HG03060 (cell line): ENCODE results near the gene NMNAT3.

Experiments
- ATAC-seq: cut with Tn5 transposase; IDR thresholded peaks from one replicate; pipeline ENCODE4 v1.9.1; 2021; ENCODE audit warnings: low read depth, moderate number of reproducible peaks; ENCODE audit not compliant: unreplicated experiment

The NMNAT3 gene

DNA sequence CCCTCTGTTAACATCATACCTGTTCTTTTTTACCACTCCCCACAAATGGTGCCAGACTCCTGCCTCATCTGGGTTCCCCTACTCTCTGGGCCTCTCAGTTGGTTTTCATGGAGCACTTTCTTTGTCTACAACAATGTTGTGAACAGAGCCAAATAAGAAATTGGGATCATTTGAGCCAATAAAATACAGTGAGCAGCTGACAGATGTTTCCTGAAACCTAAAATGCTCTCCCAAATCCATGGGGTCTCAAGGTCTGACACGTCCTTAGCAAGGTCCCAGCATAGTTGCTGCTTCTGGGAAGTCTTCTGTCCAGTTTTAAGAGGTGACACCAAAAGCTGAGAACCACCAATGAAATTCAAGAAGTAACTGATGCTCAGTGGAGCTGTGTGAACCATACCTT lies 1.7 kb downstream of the NMNAT3 start:
- ATAC-seq = no peak

DNA sequence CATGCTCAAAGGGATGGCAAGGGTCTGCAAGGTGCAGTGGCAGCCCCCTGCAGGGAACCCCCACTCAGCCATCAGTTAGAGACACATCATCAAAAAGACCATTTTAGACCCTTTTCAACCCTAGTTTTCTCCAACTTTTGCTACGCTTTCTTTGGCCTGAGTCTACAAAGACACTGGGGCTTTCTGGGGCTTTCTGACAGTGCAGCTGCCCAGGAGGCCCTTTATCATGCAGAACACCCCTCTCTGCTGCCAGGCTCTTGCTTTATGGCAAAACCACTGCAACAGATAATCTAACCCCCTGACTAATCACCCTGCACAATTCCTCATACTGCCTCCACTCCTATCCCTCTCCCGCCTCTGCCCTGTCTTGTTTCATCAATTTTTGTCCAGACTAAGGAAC lies 2.4 kb downstream of the NMNAT3 start:
- ATAC-seq = no peak

- ATAC-seq = no peak
Measured at GRCh38 chr3:139674571-139675260, 3.1 kb downstream of the NMNAT3 start.

DNA sequence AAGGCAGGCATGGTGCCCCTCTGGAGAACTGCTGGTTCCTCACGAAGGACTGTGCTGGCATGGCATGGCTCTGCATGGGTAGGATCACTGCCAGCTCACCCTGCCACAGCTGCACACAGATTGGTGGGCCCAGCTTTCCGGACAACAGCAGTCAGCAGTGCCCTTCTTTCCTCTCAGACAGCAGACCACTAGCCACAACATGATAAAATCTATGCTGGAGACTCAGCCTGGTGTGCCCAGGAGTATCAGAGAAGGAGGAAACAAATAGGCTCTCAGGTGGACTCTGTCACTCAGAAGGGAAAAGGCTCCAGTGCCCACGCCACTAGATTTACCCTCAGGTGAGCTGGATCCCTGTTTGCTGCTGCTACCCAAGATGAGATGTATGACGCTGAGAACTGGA lies 4.9 kb downstream of the NMNAT3 start:
- ATAC-seq = no peak

- ATAC-seq = no peak
Measured at GRCh38 chr3:139671863-139672646, 5.7 kb downstream of the NMNAT3 start.

DNA sequence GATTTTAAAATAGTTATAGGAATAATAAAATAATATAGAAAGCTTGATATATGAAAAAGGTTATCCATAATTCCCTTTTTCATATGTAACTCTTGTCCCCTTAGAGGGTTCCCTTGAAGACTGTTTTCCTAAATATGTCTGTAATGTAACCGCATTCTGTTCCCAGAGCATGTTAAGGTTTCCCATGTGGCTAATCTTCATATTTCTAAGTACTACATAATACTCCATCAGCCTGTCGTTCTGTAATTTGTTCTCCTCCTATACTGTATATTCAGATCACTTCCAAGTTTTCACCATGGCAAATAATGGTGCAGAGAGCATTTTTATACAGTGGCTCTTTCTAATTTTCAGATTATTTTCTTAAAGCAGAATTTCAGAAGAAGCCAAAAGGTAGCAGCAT lies 6.7 kb downstream of the NMNAT3 start:
- no peak for ATAC-seq

GRCh38 chr3:139670196-139670595 lies 7.6 kb downstream of the NMNAT3 start:
- ATAC-seq = no peak

DNA sequence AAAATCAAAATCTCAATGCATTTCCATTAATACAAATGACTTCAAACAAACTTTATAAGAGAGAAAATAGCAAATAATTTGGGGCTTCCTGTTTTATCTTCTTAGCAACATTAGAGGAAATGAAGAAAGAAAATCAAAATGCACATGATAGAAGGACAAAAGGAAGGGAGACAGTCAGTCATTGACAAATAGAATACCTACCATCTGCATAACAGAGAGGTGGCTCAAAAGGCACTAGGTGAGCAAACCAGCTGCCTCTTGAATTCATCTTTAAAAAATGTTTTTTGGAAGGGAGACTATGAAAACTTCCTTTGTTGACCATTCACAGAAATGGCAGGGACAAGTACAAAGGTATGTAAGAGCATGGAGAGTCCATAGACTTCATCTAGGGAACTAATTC lies 9.4 kb downstream of the NMNAT3 start:
- no peak for ATAC-seq

DNA sequence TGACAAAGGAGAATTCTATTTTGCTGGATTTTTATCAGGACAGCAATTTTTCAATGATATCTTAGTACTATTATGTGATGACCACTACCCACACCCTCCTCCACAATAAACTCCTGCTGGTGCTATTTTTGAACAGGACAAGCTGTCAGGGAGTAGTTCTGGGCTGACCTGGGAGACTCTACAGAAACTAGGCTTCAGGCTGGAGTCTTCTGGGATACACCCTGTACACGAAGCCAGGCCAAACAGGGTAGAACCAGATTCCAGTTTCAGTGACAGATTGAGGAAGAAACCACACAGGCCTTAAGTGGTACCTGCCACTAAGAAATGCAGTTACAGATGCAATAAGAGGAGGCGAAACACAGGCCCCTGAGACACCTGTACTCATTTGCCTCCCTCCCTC lies 12.8 kb downstream of the NMNAT3 start:
- no peak for ATAC-seq

DNA sequence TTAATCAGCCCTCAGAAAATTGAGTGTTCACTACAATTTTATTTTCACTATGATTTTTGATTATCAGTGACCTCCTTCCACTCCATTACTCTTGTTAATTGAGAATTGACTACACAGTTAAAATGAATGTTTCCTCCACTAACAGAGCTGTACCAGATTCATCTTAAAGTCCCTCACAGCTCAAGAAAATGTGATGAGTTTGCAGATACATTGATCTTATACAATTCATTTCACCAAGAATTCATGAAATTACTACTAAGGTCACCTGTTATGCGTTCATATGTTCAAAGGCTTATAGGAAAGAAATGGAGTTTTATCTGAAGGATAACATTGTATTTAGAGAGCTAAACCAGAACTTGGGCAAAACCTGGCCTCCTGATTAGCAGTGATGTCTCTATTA lies 17.5 kb downstream of the NMNAT3 start:
- no peak for ATAC-seq

- ATAC-seq = no peak
Measured at GRCh38 chr3:139659511-139659910, 18.3 kb downstream of the NMNAT3 start.

DNA sequence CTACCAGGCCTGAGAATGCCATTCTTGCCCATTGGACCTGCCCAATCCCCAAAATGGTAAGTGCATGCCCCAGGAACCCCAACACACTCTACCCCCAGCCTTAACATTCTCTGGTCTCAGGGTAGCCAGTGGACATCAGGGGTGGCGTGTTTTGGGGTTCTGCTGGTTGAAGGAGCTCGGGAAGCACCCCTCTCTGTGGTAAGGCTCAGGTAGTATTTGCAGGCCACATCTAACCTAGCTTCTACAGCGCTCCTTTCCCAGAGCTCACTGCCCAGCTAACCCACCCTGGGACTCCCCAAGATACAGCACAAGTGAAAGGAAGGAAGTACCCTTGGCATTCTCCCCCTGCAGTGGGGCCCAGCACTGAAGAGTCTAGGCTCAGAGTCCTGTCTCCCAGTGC lies 19.8 kb downstream of the NMNAT3 start:
- no peak for ATAC-seq

DNA sequence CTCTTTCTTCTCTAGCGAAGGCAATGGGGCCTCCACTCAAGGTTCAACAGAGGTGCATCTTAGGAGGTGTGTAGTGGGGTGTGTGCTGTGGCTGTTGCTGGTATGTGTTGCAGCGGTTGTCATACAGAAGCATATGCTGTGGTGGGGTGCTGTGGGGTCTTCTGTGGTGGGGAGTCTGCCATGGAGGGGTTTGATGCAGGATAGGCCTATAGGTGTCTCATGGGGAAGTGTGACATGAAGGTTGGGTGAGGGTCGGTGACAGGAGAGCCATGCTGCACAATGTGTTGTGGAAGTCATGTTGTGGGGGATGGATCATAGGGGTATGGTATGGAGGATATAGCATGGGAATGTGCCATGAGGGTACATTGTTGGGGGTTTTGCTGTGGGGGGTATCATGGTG lies 20.3 kb downstream of the NMNAT3 start:
- ATAC-seq = no peak

DNA sequence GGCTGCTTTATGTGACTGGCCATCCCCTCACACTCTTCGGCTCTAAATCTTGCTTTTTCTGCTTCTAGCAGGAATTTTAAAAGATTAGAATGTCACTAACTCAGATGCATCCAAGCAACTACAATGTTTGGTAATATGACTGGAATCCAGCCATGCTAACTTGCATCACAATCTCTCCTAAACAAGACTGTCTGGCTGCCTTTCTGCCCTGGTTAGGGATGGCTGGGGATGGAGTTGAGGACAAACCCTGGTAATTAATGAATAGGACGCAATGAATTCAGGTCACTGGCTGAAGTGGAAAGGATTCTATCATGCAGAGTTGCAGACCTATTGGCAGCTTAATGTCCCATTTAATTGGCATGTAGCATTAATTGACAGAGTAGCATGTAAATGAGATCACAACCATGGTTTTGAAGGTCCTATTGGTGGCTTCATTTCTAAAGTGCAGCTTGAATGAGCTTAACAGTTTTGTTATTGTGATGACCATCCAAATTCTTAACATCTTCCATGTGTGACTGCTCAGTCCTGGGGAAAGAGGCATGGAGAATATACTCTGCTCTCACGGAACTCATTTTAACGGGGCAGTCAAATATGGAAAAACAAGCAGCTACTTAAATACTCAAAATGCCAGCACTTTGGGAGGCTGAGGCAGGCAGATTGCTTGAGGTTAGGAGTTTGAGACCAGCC lies 21.7 kb downstream of the NMNAT3 start:
- ATAC-seq = no peak

GRCh38 chr3:139654637-139655365 lies 23.0 kb downstream of the NMNAT3 start:
- ATAC-seq = no peak

DNA sequence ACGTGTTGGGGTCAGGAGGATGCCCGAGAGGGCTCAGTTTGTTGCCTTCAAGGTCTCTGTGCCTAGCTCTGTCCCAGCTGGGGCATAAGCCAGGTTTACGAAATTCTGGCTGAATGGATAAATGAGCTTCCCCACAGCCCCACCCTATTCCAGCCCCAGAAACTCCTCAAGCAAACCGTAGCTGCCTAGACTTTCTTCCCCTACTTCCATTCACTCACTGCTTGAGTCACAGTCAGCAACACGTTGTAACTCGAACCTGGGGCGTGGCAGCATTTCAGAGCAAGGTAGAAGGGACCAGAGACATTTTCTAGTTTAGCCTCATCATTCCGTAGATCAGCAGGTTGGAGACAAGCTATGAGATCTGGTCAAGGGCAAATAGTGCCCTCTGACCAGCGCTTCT lies 24.2 kb downstream of the NMNAT3 start:
- ATAC-seq = no peak

- ATAC-seq = no peak
Measured at GRCh38 chr3:139652561-139652960, 25.2 kb downstream of the NMNAT3 start.

DNA sequence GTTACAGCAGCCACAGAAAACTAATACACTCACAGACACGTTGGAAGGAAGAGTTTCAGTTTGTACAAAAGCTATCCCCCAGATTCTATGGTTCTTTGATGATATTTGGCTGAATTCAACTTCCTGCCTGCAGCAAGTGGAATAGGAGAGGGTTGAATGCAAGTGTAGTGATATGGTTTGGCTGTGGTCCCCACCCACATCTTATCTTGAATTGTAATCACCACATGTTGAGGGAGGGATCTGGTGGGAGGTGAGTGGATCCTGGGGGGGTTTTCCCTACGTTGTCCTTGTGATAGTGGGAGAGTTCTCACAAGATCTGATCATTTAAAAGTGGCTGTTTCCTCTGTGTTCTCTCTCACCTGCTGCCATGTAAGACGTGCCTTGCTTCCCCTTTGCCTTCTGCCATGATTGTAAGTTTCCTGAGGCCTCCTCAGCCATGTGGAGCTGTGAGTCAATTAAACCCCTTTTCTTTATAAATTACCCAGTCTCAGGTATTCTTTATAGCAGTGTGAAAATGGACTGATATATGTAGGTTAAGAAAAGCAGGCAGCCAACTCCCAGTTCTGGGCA lies 29.8 kb downstream of the NMNAT3 start:
- ATAC-seq = no peak

GRCh38 chr3:139646512-139646911 lies 31.3 kb downstream of the NMNAT3 start:
- ATAC-seq = no peak

- no peak for ATAC-seq
Measured at GRCh38 chr3:139642996-139643395, 34.8 kb downstream of the NMNAT3 start.

GRCh38 chr3:139640456-139640855 lies 37.3 kb downstream of the NMNAT3 start:
- no peak for ATAC-seq
